Erythroblast (primary cell): ENCODE measurements around the gene TSSK2.

Experiments
- GATA1 ChIP-seq: IDR thresholded peaks from 2 replicates; pipeline ENCODE4 v1.6.1; 2011; ENCODE audit warnings: low read depth, mild to moderate bottlenecking, control low read depth, low read length, moderate library complexity
- POLR2A ChIP-seq: IDR thresholded peaks from 2 replicates; pipeline ENCODE4 v1.6.1; 2011; ENCODE audit warnings: mild to moderate bottlenecking, low read length

GRCh38 chr22:19151329-19152191 is 20.5 kb downstream of the TSSK2 start:
- TF ChIP-seq POLR2A (no peak), GATA1 (no peak)
